Forelimb muscle (tissue), 1 donor: ENCODE data around the gene UTS2R. TPM values are rescaled to one million over a fixed set of nuclear protein-coding genes. Genes with fewer than 3 reads are reported as not detected.
"Not testable (repeated sequence)": the region's sequence is repeated elsewhere in the genome, so short reads cannot be mapped to it uniquely, and the experiment has no call there.

Experiments
- DNase-seq: peaks from one replicate; pipeline ENCODE4 v3.0.0-alpha.2; 2013; ENCODE audit warnings: low read depth
- polyA plus RNA-seq: library from polyadenylated mRNA; unstranded; fragments of 120-200 nt; gene quantifications from one replicate; pipeline ENCODE4 v1.2.1, GENCODE V29; 2013; ENCODE audit not compliant: insufficient read length

The UTS2R gene
- polyA plus RNA-seq, 1 donor, result 5.8 TPM

GRCh38 chr17:82354804-82355308 lies 16.7 kb upstream of the UTS2R start:
- no peak for DNase-seq

GRCh38 chr17:82355770-82356427 lies 15.7 kb upstream of the UTS2R start:
- DNase-seq, result no peak

- no peak for DNase-seq
Measured at GRCh38 chr17:82356845-82357355, 14.7 kb upstream of the UTS2R start.

- no peak for DNase-seq
Measured at GRCh38 chr17:82357394-82357793, 14.2 kb upstream of the UTS2R start.

GRCh38 chr17:82358465-82359350 lies 12.9 kb upstream of the UTS2R start, which contains the start of gene TEX19:
TSS of gene TEX19 (plus strand) at chr17:82359247. CDS start at chr17:82362151, 2,904 bp downstream.
- no peak for DNase-seq

- not testable (repeated sequence) for DNase-seq
Measured at GRCh38 chr17:82359451-82360074, 12.0 kb upstream of the UTS2R start.

GRCh38 chr17:82361885-82362633 lies 9.5 kb upstream of the UTS2R start:
- no peak for DNase-seq

GRCh38 chr17:82365606-82366295 lies 5.8 kb upstream of the UTS2R start:
- no peak for DNase-seq

- DNase-seq, result no peak
Measured at GRCh38 chr17:82366749-82367148, 4.8 kb upstream of the UTS2R start.

- DNase-seq, result no peak
Measured at GRCh38 chr17:82367724-82368524, 3.6 kb upstream of the UTS2R start.

- DNase-seq, result no peak
Measured at GRCh38 chr17:82369211-82369610, 2.4 kb upstream of the UTS2R start.

GRCh38 chr17:82370471-82371332 lies 863 bp upstream of the UTS2R start:
- no peak for DNase-seq

- DNase-seq, result no peak
Measured at GRCh38 chr17:82372249-82373071, 895 bp downstream of the UTS2R start.

GRCh38 chr17:82373072-82373452 lies 1.5 kb downstream of the UTS2R start:
- DNase-seq, result not testable (repeated sequence)

GRCh38 chr17:82373731-82374625 lies 2.4 kb downstream of the UTS2R start:
- no peak for DNase-seq

- no peak for DNase-seq
Measured at GRCh38 chr17:82374626-82375331, 3.2 kb downstream of the UTS2R start.
